GM21717 (cell line): ENCODE measurements around the gene METTL14.
"Not testable (repeated sequence)": the region's sequence is repeated elsewhere in the genome, so short reads cannot be mapped to it uniquely, and the experiment has no call there.

Source experiments
- ATAC-seq: cut with Tn5 transposase; IDR thresholded peaks from one replicate; pipeline ENCODE4 v1.9.1; 2021; ENCODE audit warnings: mild to moderate bottlenecking, moderate library complexity; ENCODE audit not compliant: unreplicated experiment

METTL14 gene

DNA sequence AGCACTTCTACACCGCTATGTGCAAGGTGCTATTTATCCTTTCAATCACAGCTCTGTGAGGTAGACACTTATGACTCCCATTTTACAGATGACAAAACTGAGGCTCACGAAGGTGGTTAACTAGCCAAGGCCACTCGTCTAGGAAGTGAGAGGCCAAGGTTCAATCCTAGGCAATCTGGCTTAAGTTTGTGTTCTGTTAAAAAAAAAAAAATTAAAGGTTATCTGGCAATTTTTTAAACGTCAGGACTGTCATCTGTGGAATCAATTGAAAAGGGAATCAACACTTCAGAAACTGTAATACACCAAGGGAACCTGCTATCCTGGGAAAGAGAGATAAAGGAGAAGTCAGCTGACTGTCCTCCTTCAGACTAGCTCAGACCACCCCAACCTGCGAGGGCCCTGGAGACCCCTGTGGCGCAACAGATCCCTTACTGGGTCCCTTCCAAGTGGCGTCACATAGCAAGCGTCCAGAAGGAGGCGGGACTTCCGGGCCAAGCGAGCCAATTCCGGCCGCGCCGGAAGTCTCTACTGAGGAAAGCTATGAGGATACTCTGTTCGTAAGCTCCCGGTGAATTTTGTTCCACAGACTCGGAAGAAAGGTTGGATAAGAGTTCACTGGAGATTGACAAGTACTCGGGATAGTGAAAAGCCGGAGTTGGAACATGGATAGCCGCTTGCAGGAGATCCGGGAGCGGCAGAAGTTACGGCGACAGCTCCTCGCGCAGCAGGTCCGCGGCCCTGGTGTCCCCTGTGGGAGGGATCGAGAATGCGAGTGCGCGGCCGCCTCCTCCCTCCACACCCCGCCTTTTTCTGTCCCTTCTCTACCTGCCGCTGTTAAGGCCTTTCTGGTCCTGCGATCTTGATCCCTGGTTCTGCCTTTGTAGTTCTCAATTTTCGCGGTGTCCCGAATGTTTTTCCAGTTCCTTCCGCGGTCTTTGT lies at the start of gene METTL14:
METTL14 (plus strand) TSS at position 520 of the 939 bp plus-strand sequence; CDS start at position 663, 143 bp downstream.
- ATAC-seq = peak; percentile 100

DNA sequence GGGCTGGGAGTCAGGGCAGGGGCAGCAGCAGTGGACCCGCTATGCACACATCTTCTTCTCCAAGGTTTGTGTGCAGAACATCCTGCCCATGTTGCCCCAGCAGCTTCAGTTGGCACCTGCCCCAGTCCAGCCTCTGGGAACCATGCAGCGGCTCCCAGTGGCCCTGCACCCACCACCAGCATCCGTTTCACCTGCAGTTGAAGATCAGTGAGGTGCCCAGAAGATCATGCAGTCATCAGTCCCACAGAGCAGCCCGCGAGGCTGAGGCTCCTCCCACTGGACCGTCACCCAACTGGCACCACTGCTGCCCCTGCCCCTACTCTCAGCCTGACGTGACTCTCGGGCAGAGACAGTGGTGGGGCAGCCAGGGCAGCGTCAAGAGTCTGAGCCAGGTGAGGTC lies 49.1 kb upstream of the METTL14 start:
- not testable (repeated sequence) for ATAC-seq

DNA sequence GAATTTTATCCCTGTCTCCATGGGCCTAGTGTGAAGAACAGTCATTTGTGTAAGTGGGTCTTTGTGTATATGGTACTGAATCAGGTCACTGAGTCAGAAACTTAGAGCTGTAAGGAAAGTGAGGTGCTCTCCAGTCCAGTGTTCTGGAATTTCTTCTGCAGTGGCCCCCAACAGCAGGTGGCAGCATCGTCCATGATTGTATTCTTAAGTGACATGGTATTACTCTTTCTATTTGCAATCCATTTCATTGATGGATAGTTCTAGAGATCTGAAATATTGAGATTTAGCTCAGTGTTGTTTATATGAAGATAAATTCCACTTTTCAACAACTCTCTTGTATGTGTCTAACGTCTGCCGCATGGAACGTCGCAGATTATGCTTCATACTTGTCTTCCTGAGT lies 20.5 kb upstream of the METTL14 start:
- ATAC-seq = not testable (repeated sequence)

DNA sequence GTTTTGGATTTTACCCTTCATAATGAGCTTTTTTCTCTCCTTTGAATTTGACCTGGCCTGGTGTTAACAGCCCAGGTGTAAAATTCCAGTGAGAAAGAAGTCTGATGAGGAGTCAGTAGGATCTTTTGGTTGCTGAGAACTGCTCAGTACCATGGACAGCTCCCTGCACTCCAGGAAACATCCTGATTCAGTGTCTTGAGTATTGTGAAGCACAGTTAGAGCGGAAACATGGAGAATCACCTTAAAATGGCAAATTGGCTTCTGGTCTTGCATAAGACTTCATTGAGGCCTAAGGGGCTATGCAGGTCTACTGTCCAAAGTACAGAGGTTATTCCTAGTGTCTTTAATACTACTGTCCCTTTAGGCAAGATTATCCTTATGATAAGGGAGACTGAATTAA lies 16.0 kb upstream of the METTL14 start:
- not testable (repeated sequence) for ATAC-seq

DNA sequence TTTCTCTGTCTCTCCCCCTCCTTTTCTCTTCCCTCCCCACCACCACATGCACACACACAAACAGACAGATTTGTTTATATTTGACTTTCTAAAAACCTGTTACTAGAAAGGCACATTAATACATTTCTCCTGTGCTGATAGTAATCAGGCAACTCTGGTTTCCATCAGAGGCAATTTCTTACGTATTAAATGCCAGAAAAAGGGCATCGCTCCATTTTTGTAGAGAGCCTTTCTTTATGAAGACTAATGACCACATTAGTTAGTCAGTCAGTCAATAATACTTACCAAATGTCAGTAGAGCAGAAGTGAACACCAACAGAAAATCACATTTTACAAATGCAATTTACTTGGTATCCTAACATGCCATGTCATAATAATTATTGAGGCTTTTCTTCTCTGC lies 14.2 kb upstream of the METTL14 start:
- not testable (repeated sequence) for ATAC-seq

DNA sequence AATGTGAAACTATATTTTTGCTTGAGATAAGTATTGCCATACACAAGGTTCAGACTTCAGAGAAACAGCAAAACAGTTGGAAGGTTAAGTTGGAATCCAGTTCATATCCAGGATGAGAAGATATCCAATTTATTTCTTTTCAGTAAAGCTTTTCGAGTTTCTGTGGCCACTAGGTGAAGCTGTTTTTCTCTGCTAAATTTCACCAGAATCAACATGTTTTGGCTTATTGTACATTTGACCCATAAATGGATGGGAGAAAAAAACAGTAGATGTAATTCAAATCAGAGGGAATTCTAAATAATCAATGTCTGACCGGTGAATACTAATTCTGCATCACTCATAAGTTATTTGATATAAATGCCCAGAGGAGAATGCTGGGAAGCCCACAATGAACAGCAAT lies 9.1 kb upstream of the METTL14 start:
- no peak for ATAC-seq

DNA sequence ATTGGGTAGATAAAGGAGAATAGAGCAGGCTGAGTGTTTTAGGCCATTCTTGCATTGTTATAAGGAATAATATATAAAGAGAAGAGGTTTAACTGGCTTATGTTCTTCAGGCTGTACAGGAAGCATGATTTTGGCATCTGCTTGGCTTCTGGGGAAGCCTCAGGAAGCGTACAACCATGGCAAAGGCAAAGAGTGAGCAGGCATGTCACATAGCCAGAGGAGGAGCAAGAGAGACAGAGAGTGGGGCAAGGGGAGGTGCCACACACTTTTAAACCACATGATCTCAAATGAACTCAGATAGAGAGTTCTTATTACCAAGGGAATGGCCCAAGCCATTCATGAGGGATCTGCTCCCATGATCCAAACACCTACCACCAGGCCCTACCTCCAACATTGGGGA lies 4.4 kb upstream of the METTL14 start:
- ATAC-seq = no peak

DNA sequence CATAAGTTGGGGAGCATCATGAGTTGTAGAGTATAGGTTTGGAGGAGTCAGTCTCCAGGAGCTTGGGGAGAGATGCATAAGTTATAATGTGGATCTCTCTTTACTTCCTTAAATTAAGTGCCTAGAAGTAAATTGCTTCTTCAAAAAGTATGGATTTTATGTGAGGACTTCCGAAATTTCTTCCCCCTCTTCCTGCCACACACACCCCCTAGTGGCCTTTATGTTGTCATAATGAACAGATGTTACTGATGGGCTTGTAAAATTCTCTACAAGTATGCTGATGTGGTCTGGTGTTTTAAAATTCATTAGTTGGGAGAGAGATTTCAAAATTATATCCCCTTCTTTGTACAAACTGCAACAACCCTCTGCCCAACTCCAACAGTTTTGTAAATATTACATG lies 2.3 kb upstream of the METTL14 start:
- no peak for ATAC-seq

DNA sequence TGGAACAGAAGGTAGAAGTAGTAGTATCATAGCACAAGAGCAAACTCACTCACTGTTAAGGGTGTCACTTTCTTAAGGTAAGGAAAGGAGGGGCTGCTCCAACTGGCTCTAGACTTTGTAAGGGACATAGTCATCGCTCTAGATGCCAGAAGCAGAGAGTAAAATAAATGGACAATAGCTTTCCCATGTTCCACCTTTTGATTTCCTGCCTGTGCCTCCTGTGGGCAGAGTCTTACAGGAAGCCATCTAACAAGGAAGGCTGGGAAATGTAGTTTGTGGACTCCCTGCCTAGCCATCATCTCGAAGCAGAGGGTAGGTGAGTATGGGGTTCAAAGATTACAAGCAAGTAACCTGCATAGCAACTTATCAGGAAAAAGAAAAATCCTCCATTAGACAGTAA lies 1.7 kb upstream of the METTL14 start:
- no peak for ATAC-seq

DNA sequence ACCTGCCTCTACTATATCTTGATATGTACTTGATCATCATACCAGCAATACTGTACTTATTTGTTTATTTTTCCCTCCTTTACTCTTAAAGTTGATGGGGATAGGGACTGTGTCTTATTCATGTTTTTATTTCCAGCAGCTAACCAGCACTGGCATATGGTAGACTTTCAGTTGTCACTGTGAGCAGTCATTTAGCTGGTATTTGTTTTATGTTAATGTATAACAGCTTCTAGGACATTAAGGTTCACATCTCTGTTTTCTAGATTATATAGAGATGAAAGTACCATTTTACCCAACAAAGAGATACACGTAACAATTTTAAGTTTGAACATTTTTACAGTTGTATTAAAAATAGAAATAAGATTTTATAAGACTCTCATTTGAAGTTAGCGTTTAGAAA lies 17.9 kb downstream of the METTL14 start:
- no peak for ATAC-seq

DNA sequence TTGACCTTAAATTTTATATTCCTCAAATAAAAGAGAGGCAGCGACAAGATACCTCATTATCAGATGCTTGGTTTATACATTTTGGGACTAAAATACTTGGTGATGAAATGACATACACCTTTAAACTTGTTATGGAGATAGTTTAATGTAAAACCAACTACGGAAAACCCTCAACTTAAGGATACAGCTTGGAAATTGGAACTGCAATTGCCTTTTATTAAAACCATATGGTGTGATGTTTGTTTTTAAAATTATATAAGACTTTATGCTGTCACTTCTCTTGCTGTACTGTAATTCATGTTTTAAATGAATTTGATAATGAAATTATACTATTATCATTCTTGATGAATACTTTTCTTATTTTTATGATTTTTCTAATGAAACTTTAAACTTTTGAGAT lies 25.9 kb downstream of the METTL14 start:
- no peak for ATAC-seq

DNA sequence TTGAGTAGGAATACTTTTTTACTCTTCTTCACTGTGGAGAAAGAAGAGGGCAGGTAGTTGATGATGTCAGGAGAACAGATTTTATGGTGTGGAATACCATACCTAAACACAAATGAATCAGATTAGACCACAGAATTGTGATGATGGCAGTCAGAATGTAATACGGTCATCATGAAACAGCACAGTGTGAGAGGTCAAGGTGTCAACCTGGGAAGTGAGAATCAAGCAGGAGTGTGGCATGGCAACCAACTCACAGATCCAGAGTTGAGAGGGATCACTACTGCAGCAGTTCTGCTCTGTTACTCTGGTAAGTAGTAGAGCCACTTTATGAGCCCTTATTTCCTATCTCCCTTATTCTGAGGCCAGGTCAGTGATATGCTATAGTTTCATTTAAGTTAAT lies 27.7 kb downstream of the METTL14 start:
- ATAC-seq = peak; percentile 52

DNA sequence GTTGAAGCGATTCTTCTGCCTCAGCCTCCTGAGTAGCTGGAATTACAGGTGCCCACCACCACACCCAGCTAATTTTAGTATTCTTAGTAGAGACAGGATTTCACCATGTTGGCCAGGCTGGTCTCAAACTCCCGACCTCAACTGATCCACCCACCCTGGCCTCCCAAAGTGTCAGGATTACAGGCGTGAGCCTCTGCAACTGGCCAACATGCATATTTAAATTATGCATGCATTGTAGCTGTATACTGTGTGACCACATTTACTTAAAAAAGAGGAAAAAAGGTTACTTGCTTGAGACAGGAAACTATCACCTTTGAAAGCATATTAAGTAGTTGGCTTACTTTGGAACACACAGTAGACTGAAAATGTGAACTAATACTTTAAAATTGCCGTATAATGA lies 29.5 kb downstream of the METTL14 start:
- no peak for ATAC-seq

DNA sequence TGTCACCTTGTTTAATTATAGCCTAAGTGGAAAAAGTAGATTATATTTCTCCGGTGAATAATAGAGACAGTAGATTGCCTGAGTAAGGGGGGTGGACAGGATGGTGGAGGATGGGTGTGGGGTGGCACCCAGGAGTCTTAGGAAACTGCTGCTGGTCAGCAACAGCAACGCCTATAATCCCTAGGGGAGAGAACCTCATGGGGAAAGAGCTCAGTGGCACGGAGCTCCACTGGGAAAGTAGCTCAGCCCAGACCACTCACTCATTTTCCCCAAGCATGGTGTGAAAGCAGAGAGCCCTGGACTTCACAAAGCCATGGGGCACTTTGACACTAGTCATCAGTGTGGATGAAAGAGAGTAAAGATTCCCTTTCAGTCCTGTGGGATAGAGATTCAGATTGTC lies 31.1 kb downstream of the METTL14 start:
- ATAC-seq = no peak

DNA sequence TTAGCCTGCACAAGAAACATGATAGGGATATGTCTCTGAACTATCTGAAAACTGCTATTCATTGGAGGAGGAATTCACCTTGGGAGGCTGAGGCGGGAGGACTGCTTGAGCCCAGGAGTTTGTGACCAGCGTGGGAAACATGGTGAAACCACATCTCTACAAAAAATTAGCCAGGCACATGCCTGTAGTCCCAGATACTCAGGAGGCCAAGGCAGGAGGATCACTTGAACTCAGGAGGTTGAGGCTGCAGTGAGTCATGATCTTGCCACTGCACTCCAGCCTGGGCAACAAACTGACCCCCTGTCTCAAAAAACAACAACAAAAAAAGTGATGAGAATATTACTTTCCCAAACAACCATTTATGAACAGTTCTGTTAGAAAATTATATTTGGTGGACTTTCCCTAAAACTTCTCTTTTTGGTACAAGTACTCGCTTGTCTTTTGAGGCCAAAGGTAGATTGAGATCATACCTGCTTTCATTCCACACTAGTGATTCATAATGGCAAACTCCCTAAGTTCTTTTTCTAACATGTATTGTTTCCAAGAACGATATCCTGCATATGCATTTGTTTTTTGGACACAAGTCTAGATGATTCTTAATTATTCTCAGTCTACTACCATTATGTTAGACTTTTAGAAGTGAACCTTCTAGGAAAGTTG lies 33.4 kb downstream of the METTL14 start:
- ATAC-seq = no peak

DNA sequence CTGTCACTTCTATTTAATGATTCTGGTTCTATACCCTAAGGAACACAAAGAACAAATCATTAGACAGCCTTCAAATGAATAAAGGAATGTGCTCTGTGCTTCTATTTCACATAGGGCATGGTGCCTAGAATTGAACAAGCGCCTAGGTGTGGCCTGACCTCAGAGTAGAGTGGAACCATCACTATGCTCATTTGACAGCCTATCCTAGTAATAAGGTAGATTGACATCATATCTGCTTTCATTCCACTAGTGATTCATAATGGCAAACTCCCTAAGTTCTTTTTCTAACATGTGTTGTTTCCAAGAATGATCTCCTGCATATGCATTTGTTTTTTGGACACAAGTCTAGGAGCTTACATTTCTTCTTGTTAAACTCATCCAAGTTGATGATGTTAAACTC lies 36.6 kb downstream of the METTL14 start:
- ATAC-seq = no peak

DNA sequence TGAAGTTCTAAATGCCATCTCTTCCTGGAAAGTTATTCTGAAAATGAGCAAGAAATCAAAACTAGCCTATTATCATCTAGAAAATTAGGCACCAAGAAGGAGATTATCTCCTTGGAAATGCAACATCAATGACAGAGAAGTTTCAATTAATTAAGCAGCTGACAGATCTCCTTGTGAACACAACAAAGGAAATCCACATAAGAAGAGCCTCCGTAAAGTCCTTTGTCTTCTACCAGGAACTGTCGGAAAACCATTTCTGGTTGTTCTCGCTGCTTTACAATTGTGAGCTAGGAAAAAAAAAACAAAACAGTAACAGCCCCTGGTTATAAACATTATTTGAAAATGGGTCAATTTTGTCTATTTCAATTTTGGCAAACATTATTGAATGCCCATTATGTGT lies 38.2 kb downstream of the METTL14 start:
- ATAC-seq = no peak

DNA sequence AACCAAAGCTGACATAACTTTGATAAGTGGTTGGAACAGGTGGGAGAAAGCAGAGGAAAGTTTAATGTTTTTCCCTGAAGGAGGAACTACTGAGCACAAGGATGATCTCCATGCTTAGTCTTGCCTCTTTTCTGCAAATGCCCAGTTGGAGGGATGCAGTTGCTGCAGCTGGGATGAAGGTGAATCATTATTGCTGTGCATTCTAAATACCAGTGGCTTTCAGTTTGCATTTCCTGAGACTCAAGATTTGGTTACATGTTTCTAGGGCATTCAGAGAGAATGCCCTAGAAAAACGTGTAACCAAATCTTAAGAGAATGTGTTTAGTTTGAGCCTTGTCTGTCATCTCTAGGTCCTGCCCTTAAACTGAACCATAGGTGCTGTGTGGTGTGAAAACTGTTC lies 42.2 kb downstream of the METTL14 start:
- ATAC-seq = no peak

DNA sequence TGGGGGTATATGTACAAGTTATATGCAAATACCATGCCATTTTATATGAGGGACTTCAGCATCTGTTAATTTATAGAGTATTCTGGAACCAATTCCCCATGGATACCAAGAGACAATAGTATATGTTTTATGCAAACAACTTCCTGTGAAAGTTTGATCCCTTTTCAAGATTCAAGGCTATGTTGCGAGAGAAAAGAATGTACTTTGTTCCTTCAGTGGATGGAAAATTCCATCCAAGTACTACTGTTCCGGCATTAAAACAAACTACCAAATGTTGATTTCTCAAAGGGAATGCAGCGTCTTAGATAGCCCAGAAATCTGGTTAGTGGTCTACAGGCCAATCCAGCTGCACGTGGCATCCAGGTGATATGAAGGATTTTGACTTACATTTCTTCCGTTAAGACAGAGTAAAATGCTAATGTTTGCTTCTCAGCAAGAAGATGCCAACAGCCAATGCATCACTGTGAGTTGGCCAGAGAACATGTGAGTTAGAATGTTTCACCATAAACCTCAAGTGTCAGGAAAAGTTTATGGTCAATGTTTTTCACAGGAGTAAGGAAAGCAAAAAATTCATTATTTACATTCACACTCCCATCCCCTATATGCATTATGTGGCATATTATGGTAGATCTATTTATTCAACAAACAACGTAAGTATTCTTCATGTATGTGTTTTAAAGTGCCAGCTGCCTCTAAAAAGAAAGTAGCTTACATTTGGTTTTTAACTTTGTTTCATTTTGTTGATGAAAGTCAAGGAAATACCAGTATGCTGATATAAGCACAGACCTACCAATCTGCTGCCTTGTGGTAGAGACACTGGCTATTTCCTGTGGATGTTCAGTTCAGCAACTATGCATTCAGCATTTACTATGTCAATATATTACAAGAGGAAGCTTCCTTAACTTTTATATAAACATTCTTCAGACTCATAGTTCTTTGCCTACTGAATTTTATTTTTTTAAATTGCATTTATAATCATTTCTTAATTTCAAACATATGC lies 44.4 kb downstream of the METTL14 start:
- ATAC-seq = no peak

DNA sequence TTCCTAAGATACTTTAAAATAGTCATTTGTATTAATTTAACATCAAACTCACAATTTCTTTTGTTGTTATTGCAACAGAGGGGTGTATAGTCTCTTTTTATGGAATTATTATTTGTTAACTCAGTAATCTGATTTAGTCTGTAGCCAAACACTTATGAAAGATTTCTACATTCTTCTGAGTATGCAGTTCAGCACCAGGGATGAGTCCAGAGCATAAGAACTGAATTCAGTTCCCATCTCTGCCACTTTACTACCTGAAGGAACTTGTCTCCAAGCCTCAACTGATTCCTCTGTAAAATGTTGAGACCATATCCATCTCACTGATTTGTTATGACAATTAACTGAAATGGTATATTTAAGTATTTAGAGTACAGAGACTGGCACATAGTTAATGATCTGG lies 45.5 kb downstream of the METTL14 start:
- ATAC-seq = no peak
